ENCODE results near the gene LRRTM4.

GRCh38 chr2:77519164-77519887 is 2.9 kb downstream of the LRRTM4 start:
- no peak for TF ChIP-seq POLR2AphosphoS5 (IDR thresholded peaks at IDR 0.05)
- TF ChIP-seq POLR2A (IDR thresholded peaks at IDR 0.05) = no peak
- no peak for TF ChIP-seq CTCF (IDR thresholded peaks at IDR 0.05)

Data from upper lobe of left lung (tissue), 4 donors.